Ascending aorta (tissue), 2 donors: ENCODE data around the gene TJP1. TPM values are rescaled to one million over a fixed set of nuclear protein-coding genes. Genes with fewer than 3 reads are reported as not detected.

Source experiments
- DNase-seq, 2 donors: peaks; one replicate each; pipeline ENCODE4 v3.0.0-alpha.2; 2019; ENCODE audit warnings: low spot score in 2 of 2
- H3K27ac ChIP-seq, 2 donors: fragments of 200-600 bp; sonication (generic); one replicate each; pipeline ENCODE4 v1.5.1; 2016 to 2017; ENCODE audit warnings: mild to moderate bottlenecking in 1 of 2
- H3K27me3 ChIP-seq: fragments of 200-600 bp; sonication (generic); one replicate; pipeline ENCODE4 v1.5.1; 2017
- H3K36me3 ChIP-seq, 2 donors: fragments of 200-600 bp; sonication (generic); one replicate each; pipeline ENCODE4 v1.5.1; 2016
- H3K4me1 ChIP-seq, 2 donors: fragments of 200-600 bp; sonication (generic); one replicate each; pipeline ENCODE4 v1.5.1; 2016 to 2017; ENCODE audit warnings: mild to moderate bottlenecking in 1 of 2
- H3K4me3 ChIP-seq, 2 donors: fragments of 200-600 bp; sonication (generic); one replicate each; pipeline ENCODE4 v1.5.1; 2016 to 2017; ENCODE audit warnings: mild to moderate bottlenecking in 1 of 2
- H3K9me3 ChIP-seq, 2 donors: fragments of 200-600 bp; sonication (generic); one replicate each; pipeline ENCODE4 v1.5.1; 2016
- CTCF ChIP-seq, 3 experiments: fragments of 200-600 bp in 2 of 3; fragments of 450-650 bp in 1 of 3; sonication (generic) in 2 of 3; IDR thresholded peaks; one replicate each; pipeline ENCODE4 v1.5.1; 2016 to 2019; ENCODE audit warnings: antibody characterized with exemption in 3 of 3, mild to moderate bottlenecking in 1 of 3, moderate library complexity in 1 of 3
- intact Hi-C: fragments of 100-400 bp; cut with DNase I; formaldehyde crosslinking; loops from one replicate; pipeline ENCODE4 v1.15.1; 2023
- total RNA-seq: library from RNA; depleted of rRNA; stranded (reverse); fragments of >200 nt; gene quantifications from one replicate; pipeline ENCODE4 v1.1.0, GENCODE V29; 2016

The TJP1 gene
- total RNA-seq, 1 donor from 2014 or later: 90.0 TPM

GRCh38 chr15:29792426-29793159 lies 29.7 kb downstream of the TJP1 start:
- Histone ChIP-seq H3K27ac (no peak overlapping the region), H3K36me3 (peaks cover 0 to 7% of the 10 kb centered on the region in 2 donors), H3K4me3 (no peak overlapping the region), H3K4me1 (no peaks in the 10 kb centered on the region), H3K27me3 (no peaks in the 10 kb centered on the region), H3K9me3 (no peaks in the 10 kb centered on the region)
- no peak for DNase-seq
- intact Hi-C loops: no loop called here
- no peak for TF ChIP-seq CTCF (IDR thresholded peaks at IDR 0.05)

- peaks cover 0 to 4% of the 10 kb centered on the region in 2 donors for H3K36me3 ChIP-seq
- H3K4me1 ChIP-seq: peaks cover 0 to 4% of the 10 kb centered on the region in 2 donors
- no peaks in the 10 kb centered on the region for H3K9me3 ChIP-seq
- H3K27ac ChIP-seq: no peak overlapping the region
- H3K27me3 ChIP-seq: no peaks in the 10 kb centered on the region
- no peak for TF ChIP-seq CTCF (IDR thresholded peaks at IDR 0.05)
- DNase-seq: no peak
- intact Hi-C loops: no loop called here
- H3K4me3 ChIP-seq: no peak overlapping the region
These were observed 31.7 kb downstream of the TJP1 start for GRCh38 chr15:29790607-29791006.

GRCh38 chr15:29789871-29790270 lies 32.4 kb downstream of the TJP1 start:
- intact Hi-C loops: no loop called here
- H3K27ac ChIP-seq: no peak overlapping the region
- H3K27me3 ChIP-seq: no peaks in the 10 kb centered on the region
- TF ChIP-seq CTCF (IDR thresholded peaks at IDR 0.05): no peak
- peaks cover 0 to 4% of the 10 kb centered on the region in 2 donors for H3K36me3 ChIP-seq
- peaks cover 0 to 10% of the 10 kb centered on the region in 2 donors for H3K4me1 ChIP-seq
- H3K9me3 ChIP-seq: no peaks in the 10 kb centered on the region
- no peak overlapping the region for H3K4me3 ChIP-seq
- no peak for DNase-seq

- peaks cover 0 to under 1% of the 10 kb centered on the region in 2 donors for H3K36me3 ChIP-seq
- no peak overlapping the region for H3K27ac ChIP-seq
- DNase-seq: no peak
- no peaks in the 10 kb centered on the region for H3K9me3 ChIP-seq
- H3K4me1 ChIP-seq: peaks cover 0 to 10% of the 10 kb centered on the region in 2 donors
- intact Hi-C loops: no loop called here
- no peak overlapping the region for H3K4me3 ChIP-seq
- H3K27me3 ChIP-seq: no peaks in the 10 kb centered on the region
- no peak for TF ChIP-seq CTCF (IDR thresholded peaks at IDR 0.05)
These were observed 33.7 kb downstream of the TJP1 start for GRCh38 chr15:29788433-29789034.

GRCh38 chr15:29787767-29788166 lies 34.5 kb downstream of the TJP1 start:
- no peak overlapping the region for H3K27ac ChIP-seq
- TF ChIP-seq CTCF (IDR thresholded peaks at IDR 0.05): no peak
- H3K27me3 ChIP-seq: no peaks in the 10 kb centered on the region
- intact Hi-C loops: no loop called here
- no peaks in the 10 kb centered on the region for H3K36me3 ChIP-seq
- DNase-seq: no peak
- H3K4me1 ChIP-seq: peaks cover 0 to 13% of the 10 kb centered on the region in 2 donors
- H3K4me3 ChIP-seq: no peak overlapping the region
- H3K9me3 ChIP-seq: no peaks in the 10 kb centered on the region
